GM12874 (cell line): ENCODE measurements around the gene FGGY.

Source experiments
- CTCF ChIP-seq: IDR thresholded peaks from 2 replicates; pipeline ENCODE4 v1.5.1; 2011; ENCODE audit warnings: low read depth, mild to moderate bottlenecking, control low read depth, low read length, moderate library complexity; ENCODE audit not compliant: insufficient read depth

FGGY gene

GRCh38 chr1:59545830-59546229 lies 248.9 kb downstream of the FGGY start:
- no peak for TF ChIP-seq CTCF

- no peak for TF ChIP-seq CTCF
These were observed 252.4 kb downstream of the FGGY start for GRCh38 chr1:59549066-59549837.

DNA sequence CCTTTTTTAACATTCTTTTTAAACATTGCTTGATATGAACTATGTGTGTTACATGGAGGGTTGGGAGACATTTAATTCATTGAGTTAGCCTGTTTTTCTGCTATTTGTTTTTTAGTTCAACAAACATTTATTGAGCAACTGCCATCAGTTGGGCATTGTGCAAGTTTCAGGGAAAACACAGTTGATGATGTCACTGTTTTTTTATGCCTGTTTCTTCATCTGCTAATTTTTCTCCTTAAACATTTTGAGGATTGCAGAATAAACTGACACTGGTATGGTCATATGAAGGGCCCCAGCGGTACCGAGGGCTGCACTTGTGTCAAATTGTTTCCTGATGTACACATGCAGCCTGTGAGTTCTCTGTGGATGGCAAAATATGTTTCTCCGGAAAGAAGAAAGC lies 253.0 kb downstream of the FGGY start:
- TF ChIP-seq CTCF, result no peak

- TF ChIP-seq CTCF, result no peak
These were observed 255.1 kb downstream of the FGGY start for GRCh38 chr1:59552007-59552406.

DNA sequence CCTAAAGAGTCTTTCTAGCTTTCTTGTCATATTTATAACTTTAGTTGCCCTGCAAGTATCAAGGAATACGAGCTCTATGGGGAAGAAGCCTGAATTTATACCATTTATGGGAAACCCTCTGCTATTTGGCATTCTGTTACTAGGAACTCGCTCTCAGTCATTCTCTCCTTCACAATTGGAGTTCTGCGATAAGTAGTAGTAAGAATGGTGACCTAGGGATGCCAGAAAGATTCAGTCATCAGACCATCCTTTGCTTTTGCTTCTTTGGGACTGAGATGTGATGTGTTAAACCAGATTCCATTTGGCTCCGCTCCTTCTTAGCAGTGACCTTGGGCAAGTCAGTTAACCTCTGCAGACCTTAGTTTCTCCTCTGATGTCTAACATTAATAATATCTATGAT lies 256.5 kb downstream of the FGGY start:
- no peak for TF ChIP-seq CTCF

DNA sequence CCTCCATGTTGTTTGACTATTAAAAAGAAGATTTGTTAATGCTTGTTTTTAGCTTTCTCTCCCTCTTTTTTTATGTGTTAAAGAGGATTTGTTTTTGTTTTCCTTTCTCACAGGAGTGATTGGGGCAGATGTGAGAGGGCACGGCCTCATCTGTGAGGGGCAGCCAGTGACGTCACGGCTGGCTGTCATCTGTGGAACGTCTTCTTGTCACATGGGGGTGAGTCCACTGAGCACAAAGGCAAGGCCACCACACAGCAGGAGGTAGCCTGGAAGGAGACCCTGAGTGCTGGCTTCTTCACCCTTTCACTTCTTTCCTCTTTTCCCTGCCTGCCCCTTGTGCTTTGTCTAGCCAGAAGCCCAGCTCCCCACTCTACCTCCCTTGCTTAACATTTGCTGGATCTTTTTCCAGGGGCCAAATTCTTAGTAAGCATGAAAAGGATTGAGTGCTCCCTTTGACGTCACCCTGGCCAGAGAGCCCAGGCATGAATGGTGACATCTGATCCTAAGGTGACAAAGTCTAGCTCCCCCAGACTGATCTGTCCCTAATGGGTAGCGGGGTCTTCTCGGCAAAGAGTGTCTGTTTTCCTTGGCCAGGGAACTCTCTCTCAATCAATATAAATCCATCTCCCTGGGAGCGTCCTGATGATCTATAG lies 257.2 kb downstream of the FGGY start:
- no peak for TF ChIP-seq CTCF

GRCh38 chr1:59554752-59555151 lies 257.9 kb downstream of the FGGY start:
- TF ChIP-seq CTCF, result no peak
